Fibroblast of mammary gland (primary cell): ENCODE data around the gene OR4D2.

Experiments used
- DNase-seq: peaks from one replicate; pipeline ENCODE4 v3.0.0-alpha.2; 2010; ENCODE audit warnings: low read depth
- H3K4me3 ChIP-seq: 2 replicates; pipeline ENCODE4 v1.5.1; 2011; ENCODE audit warnings: low read depth, mild to moderate bottlenecking, low read length, moderate library complexity; ENCODE audit not compliant: control insufficient read depth
- CTCF ChIP-seq: conservative IDR thresholded peaks from 2 replicates; pipeline ENCODE4 v1.5.1; 2011; ENCODE audit warnings: low read depth, low read length, inconsistent platforms; ENCODE audit not compliant: control insufficient read depth, insufficient read depth

OR4D2 gene

DNA sequence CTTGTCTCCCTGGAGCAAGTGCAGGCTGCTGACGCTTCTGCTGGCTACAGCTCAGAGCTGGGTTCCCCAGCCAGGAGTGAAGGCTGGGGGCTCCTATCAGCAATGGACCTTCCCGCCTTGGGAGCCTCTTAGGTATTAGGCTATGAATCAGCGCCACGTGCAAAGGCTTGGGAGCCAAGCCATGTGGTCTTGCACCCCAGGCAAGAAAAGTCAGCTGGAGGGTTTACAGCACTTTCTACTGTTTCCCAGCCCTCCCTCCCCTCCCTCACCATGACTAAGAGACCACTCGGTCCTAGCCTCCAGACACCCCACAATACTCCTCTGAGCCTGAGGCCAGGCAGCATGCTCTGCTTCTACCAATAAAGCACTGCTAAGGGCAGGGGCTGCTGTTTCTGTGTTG, 38.0 kb downstream of the OR4D2 start:
- peak; percentile 33 for DNase-seq
- H3K4me3 ChIP-seq: no peak overlapping the region
- no peak for TF ChIP-seq CTCF

GRCh38 chr17:58205936-58206335, 39.2 kb downstream of the OR4D2 start:
- no peak for DNase-seq
- no peak for TF ChIP-seq CTCF
- H3K4me3 ChIP-seq: no peak overlapping the region

- no peak overlapping the region for H3K4me3 ChIP-seq
- DNase-seq: peak; percentile 58
- TF ChIP-seq CTCF: no peak
These were observed 40.7 kb downstream of the OR4D2 start for GRCh38 chr17:58207451-58207850.

DNA sequence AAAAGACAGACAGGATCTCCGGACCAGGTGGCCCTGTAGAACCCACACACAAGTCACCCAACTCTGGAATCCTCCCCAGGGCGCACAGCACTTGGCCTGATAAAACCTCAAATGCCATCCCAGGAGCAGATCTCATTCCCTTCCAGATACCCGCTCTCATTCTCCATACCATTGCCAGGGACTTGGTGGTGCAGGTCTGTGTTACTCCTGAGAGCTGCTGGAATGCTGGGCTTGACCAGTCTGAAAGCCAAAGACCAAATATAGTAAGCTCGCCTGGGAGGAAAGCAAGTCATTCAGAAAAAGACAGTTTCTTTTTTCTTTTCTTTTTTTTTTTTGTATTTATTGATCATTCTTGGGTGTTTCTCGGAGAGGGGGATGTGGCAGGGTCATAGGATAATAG, 41.6 kb downstream of the OR4D2 start:
- no peak overlapping the region for H3K4me3 ChIP-seq
- no peak for TF ChIP-seq CTCF

DNA sequence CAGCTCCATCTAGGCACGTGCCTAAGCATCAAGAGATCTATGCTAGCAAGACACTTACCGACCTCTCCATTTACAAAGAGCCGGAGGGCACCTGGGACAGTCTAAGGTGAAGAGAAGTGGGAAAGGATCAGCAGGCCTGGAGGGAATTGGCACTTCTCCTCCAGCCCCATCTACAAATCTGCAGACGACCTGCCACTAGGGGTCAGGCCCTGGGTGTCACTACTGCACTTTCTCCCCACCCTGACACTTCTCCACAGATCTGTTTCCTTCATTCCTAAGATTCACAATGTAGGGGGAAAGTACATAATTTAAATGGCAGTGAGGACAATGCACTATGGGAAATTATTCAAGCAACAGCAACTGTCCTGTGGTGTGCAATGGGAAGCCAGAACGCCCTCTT, 44.1 kb downstream of the OR4D2 start:
- no peak for TF ChIP-seq CTCF
- DNase-seq: no peak
- no peak overlapping the region for H3K4me3 ChIP-seq

More for the DNA sequence above, 41.6 kb downstream of the OR4D2 start:
- no peak for DNase-seq

GRCh38 chr17:58215685-58216084, 48.9 kb downstream of the OR4D2 start:
- DNase-seq: no peak
- H3K4me3 ChIP-seq: no peak overlapping the region
- TF ChIP-seq CTCF: no peak

GRCh38 chr17:58217766-58218165, 51.0 kb downstream of the OR4D2 start:
- DNase-seq: no peak
- TF ChIP-seq CTCF: no peak
- no peak overlapping the region for H3K4me3 ChIP-seq
